Measurements from ENCODE around the gene APOC1.
"Not testable (repeated sequence)": the region's sequence is repeated elsewhere in the genome, so short reads cannot be mapped to it uniquely, and the experiment has no call there.

Gene APOC1

DNA sequence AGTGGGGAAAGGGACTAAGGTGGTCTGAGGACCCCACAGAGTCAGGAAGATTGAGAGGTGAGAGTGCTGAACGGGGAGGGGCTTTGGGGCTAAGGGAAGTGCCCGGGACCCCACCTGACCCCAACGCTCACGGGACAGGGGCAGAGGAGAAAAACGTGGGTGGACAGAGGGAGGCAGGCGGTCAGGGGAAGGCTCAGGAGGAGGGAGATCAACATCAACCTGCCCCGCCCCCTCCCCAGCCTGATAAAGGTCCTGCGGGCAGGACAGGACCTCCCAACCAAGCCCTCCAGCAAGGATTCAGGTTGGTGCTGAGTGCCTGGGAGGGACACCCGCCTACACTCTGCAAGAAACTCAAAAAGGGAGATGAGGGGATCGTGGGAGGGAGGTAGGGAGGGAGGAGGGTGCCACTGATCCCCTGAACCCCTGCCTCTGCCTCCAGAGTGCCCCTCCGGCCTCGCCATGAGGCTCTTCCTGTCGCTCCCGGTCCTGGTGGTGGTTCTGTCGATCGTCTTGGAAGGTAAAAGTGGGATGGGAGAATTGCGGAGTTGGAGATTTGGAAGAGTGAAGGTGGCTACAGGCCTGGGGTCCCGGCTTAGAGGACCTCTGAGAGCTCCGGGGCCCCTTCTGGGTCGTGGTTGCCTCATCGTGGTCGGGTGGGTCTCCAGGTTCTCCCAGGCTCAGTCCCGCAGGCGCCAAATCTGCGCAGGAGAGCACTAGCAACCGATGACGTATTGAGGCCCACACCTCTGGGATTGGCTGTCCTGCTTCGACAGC, at the start of gene APOC1:
APOC1 (plus strand) TSS at position 176 of the 774 bp plus-strand sequence; CDS start at position 460, 284 bp downstream.
- peak; percentile 76 for DNase-seq

DNA sequence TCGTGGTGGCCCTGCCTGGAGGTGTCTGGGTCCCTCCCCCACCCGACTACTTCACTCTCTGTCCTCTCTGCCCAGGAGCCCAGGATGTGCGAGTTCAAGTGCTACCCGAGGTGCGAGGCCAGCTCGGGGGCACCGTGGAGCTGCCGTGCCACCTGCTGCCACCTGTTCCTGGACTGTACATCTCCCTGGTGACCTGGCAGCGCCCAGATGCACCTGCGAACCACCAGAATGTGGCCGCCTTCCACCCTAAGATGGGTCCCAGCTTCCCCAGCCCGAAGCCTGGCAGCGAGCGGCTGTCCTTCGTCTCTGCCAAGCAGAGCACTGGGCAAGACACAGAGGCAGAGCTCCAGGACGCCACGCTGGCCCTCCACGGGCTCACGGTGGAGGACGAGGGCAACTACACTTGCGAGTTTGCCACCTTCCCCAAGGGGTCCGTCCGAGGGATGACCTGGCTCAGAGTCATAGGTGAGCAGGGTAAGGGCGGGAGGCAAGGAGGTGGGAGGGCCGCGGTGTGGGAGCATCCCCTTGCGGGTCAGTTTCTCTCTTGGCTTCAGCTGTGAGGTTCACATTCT, 49.1 kb upstream of the APOC1 start:
- no peak for DNase-seq

DNA sequence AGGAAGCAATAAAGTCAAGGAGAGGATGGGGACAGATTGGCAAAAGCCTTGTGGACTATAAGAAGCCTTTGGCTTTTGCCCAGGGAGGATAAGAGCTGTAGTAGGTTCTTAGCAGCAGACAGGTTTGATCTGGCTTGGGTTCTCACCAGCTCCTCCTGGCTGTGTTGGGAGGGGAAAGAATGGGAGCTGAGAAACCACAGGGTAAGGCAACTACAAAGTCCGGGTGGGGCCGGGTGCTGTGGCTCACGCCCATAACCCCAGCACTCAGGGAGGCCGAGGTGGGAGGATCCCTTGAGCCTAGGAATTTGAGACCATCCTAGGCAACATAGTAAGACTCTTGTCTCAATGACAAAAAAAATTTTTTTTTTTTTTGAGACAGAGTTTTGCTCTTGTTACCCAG, 47.7 kb upstream of the APOC1 start:
- DNase-seq = no peak

DNA sequence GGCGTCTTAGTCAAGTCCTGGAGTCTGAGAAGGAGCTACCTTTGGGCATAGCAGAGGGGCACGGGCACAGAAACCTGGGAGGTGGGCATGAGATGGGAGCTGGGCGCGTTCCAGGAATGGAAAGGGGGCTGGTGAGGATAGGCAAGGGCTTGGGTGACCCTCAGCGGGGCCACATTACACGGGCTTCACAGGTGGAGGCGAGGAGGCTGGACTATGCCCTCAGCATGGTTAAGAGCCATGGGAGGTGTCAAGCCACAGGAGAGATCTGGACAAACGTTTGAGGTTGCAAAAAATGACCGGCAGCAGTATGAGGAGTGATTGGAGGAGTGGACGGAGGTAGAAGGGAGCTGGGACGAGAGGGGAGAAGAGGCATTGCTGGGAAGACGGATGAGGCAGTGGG, 46.8 kb upstream of the APOC1 start:
- no peak for DNase-seq

DNA sequence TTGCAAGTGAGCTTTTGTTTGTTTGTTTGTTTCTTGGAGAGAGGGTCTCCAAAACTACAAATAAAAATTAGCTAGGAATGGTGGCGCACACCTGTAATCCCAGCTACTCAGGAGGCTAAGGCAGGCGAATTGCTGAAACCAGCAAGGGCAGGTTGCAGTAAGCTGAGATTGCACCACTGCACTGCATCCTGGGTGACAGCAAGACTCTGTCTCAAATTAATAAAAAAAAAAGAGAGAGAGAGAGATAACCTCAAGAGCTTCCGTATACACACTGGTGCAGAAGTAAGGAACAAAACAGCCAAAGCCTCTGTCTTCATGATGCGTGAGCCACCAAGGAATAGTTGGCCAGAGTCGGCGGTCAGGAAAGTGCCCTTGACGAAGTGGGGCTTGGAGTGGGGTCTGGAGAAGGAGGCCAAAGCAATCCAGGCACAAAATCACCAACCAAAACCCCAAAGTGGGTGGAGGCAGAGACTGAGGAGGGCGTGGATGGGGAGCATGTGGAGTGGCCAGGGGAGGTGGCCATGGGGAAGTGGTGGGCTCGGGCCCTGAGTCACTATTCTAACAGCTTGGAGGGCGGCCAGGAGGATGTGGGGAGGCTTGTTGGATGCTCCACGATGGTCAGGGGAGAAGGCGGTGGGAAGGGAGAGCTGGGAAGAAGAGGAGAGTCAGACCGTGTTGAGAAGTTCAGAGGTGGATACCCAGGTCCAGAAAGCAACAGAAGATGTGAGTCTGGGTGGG, 44.5 kb upstream of the APOC1 start:
- DNase-seq = no peak

DNA sequence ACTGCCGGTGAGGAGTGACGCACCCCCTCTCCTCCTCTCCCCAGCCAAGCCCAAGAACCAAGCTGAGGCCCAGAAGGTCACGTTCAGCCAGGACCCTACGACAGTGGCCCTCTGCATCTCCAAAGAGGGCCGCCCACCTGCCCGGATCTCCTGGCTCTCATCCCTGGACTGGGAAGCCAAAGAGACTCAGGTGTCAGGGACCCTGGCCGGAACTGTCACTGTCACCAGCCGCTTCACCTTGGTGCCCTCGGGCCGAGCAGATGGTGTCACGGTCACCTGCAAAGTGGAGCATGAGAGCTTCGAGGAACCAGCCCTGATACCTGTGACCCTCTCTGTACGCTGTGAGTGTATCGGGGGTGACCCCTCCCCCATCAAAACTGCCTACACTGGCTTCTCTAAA, 42.6 kb upstream of the APOC1 start:
- no peak for DNase-seq

DNA sequence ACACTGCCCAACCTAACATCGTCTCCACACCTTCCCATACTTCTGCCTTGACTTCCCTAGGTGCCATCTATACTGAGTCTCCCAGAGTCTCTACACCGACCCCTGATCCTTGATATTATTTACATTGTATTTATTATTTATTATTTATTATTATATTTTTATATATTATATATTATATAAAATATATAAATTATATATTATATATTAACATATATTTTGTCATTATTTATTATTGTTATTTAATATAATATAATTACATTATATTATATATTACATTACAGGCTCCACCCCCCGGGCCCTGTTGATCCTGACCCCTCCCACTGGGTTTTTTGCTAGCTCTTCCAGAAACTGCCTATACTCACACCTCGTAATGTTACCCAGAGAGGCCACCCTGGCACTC, 41.7 kb upstream of the APOC1 start:
- no peak for DNase-seq

DNA sequence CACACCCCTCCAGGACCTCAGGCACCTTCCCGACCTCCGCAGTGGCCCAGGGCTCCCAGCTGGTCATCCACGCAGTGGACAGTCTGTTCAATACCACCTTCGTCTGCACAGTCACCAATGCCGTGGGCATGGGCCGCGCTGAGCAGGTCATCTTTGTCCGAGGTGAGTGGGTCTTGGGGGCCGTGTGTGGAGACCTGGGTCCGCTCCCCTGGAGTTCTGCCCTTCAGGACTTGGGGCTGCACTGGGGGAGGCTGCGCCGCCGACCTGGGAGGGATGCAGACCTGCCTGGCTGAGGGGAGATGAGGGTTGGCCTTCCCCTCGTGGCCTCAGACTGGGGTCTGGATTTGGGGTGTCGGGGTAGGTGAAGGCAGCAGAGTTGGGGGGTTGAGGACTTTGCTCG, 40.1 kb upstream of the APOC1 start:
- no peak for DNase-seq

DNA sequence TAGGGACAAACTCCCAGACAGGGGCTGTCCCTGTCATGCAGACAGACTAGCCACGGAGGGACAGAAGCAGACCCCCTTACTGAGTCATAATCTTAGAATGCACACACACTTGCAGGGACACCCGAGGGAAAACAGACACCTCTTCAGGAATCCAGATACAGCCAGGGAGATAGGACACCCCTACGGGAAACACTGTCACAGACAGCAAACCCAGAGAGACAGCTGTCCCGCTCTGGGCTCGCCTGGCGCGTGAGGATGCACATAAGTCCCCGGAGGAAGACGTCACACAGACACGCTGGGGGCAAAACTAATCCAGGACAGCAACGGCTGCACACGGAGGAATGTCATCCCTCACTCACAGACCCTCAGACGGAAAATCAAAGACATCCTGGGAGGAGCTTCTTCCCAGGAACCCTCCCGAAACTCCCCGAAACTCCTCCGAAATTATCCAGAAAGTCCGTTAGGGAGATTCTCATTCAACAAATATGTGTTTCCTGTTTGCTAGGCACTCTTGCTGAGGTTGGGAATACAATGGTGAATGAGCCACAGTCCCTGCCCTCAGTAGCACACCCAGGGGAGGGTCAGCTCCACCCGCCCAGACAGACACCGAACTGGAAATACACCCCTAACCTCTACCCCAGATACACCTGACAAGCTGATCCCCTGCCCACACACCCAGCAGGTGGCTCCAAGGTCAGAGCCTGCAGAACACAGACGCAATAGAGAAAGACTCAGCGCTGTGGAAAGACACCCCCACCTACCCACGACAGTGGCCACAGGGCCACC, 38.5 kb upstream of the APOC1 start:
- no peak for DNase-seq

DNA sequence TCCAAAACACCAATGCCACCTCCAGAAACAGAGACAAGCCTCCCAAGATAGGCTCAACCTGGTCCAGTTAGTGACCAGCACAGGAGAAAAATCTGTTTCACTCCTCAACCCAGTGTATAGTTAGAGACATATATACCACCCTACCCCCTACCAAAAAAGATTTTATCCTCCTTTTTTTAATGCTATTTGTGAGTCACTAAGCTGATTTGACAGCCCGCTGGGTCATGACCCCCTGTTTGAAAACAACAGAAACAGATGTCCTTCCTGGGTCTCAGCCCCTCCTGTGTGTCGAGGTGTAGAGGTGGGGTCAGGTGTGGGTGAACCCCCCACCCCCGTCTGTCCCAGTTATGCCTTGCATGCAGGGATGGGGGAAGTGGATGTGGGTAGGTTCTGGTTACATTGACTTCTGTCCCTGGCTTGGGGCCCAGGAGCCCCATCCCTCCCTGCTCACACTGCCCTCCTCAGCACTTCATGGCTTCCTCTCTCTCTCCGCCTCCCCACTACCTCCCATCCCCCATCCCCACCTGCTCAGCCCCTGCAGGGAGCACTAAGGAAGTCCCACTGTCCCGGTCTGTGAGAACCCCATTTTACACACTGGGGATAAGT, 37.4 kb upstream of the APOC1 start:
- DNase-seq = no peak

DNA sequence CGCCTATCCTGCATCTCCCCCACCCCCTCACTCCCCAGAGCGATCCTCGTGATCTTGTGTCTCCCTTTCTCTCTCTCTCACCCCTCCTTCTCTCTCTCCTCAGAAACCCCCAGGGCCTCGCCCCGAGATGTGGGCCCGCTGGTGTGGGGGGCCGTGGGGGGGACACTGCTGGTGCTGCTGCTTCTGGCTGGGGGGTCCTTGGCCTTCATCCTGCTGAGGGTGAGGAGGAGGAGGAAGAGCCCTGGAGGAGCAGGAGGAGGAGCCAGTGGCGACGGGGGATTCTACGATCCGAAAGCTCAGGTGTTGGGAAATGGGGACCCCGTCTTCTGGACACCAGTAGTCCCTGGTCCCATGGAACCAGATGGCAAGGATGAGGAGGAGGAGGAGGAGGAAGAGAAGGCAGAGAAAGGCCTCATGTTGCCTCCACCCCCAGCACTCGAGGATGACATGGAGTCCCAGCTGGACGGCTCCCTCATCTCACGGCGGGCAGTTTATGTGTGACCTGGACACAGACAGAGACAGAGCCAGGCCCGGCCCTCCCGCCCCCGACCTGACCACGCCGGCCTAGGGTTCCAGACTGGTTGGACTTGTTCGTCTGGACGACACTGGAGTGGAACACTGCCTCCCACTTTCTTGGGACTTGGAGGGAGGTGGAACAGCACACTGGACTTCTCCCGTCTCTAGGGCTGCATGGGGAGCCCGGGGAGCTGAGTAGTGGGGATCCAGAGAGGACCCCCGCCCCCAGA, 36.1 kb upstream of the APOC1 start:
- DNase-seq = no peak

DNA sequence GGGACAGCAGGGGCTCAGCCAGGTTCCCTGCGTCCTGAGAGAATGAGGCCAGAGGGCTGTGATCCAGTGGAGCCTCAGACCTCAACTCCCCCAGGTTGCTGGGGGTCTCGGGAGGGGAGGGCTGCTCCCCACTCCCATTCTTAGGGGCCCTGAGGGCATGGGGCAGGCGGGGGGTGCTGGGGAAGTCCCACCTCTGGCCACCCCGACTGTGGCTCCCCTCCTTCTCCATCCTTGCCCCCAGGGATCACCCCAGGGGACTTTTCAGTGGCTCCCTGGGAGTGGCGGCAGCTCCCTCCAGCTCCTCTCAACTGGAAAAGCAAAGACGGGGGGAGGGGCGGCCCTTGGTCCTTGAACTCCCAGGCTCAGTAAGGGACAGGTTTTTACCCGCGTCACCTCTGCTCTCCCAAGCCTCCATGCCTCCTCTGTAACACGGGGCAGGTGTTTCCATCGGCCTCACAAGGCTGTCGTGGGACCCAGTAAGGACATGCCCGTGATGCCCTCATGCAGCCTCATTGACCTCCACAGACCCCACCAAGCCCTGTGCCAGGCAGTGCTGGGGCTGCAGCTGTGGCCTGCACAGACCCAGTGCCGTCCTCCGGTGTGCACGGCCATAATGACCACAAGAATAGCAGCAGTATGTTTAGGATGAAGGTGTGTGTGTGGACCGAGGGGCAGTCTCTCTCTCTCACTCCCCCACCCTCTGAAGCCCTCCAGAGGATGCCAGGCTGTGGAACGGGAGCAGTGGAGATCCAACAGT, 34.9 kb upstream of the APOC1 start:
- no peak for DNase-seq

DNA sequence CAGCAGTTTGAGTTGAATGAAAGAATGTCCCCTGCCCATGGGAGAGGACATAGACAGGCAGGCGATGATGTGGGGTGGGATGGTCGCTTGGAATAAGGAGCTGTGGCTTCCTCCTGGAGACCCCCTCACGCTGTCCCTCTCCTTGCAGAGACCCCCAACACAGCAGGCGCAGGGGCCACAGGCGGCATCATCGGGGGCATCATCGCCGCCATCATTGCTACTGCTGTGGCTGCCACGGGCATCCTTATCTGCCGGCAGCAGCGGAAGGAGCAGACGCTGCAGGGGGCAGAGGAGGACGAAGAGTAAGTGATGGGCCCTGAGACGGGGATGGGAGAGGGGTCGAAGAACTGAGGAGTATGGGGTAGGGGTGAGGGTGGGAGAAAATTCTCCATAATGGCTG, 32.3 kb upstream of the APOC1 start:
- DNase-seq = no peak

DNA sequence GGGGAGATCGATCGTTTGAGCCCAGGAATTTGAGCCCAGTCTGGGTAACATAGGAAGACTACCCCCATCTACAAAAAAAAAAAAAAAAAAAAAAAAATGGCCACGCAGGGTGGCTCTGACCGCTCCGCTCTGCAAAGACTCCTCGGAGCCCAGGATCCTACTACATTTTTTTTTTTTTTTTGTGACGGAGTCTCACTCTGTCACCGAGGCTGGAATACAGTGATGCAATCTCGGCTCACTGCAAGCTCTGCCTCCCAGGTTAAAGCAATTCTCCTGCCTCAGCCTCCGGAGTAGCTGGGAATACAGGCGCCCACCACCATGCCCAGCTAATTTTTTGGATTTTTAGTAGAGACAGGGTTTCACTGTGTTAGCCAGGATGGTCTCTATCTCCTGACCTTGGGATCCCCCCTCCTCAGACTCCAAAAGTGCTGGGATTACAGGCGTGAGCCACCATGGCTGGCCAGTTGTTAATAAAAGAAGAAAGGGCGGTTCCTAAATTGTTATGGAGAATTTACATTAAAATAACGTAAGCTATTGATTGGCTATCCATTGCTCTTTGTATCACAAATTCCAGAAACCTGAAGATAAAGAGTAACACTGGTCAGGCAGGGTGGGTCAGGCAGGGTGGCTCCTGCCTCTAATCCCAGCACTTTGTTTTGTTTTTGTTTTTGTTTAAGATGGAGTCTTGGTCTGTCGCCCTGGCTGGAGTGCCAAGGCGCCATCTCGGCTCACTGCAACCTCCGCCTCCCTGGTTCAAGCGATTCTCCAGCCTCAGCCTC, 31.6 kb upstream of the APOC1 start:
- DNase-seq = not testable (repeated sequence)

DNA sequence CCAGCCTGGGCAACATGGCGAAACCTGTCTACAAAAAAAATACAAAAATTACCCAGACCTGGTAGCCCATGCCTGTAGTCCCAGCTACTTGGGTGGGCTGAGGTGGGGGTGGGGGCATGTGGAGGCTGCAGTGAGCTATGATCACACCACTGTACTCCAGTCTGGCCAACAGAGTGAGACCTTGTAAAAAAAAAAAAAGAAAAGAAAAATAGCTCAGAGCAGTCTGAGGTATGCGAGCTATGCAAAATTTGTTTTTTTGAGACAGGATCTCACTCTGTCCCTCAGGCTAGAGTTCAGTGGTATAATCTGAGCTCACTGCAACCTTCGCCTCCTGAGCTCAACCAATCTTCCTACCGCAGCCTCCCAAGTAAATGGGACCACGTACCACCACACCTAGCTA, 30.5 kb upstream of the APOC1 start:
- no peak for DNase-seq

DNA sequence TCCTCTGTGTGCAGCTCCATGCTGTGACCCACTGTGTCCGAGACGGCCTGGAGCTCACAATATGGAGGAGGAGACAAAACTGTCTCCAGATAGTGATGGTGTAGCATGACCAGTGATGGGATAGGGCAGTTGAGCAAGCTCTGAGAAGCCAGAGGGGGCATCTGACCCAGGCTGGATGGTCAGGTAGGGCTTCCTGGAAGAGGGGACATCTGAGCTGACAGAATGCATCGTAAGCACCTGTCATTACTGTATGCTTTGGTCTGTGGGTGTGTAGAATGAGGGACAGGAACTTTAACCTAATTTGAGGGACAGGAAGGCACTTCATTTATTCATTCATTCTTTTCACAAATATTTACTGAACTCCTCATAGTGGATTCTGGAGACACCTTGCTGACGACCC, 29.8 kb upstream of the APOC1 start:
- no peak for DNase-seq

DNA sequence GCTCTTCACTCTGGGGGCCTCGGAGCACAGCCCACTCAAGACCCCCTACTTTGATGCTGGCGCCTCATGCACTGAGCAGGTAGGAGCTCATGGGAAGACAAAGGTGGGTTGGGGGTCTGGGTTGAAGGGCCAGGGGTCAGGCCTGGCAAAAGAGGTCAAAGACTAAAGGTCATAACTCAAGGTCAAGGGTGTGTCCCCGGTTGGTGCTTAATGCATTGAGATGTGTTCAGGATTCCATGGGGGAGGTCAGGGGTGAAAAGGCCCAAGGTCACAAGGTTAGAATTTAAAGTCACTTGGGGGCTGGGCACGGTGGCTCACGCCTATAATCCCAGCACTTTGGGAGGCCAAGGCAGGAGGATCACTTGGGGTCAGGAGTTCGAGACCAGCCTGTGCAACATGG, 28.3 kb upstream of the APOC1 start:
- no peak for DNase-seq

DNA sequence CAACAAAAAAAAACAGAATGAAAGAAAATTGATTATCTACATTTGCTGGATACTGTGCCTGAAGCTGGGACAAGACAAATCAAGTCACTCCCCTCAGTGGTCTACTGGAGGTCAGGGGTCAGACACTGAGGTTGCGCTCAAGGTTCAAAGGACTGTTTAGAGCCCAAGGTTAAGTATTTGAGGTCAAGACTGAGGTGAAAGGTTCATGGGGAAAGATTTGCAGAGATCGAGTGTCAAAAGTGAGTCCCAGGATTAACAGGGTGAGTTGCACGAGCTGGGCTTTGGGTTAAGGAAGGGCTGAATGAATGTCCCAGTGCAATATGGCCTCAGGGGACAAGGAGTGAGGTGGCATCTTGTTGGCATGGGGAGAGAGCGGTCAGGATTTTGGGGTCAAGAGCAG, 26.8 kb upstream of the APOC1 start:
- DNase-seq = no peak

DNA sequence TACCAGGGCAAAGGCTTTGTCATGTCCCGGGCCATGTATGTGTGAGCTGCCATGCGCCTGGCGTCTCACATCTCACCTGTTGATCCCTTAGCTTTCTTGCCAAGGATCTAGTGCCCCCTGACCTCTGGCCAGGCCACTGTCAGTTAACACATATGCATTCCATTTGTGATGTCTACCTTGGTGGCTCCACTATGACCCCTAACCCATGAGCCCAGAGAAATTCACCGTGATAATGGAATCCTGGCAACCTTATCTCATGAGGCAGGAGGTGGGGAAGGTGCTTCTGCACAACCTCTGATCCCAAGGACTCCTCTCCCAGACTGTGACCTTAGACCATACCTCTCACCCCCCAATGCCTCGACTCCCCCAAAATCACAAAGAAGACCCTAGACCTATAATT, 26.1 kb upstream of the APOC1 start:
- not testable (repeated sequence) for DNase-seq

DNA sequence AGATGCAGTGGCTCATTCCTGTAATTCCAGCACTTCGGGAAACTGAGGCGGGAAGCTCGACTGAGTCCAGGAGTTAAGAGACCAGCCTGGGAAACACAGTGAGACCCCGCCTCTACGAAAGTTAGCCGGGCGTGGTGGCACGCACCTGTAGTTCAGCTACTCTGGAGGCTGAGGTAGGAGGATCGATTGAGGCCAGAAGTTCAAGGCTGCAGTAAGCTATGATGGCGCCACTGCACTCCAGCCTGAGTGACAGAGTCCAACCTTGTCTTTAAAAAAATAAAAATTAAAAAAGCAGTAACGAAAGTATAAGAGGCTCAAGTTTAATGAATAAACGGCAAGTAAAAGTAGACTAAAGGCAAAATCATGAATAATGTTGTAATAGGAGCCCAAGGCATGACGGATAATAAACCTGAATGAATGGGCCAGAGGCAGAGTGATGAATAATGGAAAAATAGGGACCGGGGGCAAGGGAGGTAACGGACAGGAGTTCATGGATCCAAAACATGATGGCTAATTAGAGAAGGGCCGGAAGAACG, 24.5 kb upstream of the APOC1 start:
- DNase-seq = no peak

Measured in HCEC 1CT (cell line).